OCI-LY1 (cell line): ENCODE data around the gene XPO1.
"Not testable (repeated sequence)": the region's sequence is repeated elsewhere in the genome, so short reads cannot be mapped to it uniquely, and the experiment has no call there.

Experiments used
- H2AFZ ChIP-seq: fragments of 200-600 bp; sonication (generic), shearing (Covaris generic); 2 replicates; pipeline ENCODE4 v1.6.0; 2014; ENCODE audit warnings: antibody characterized with exemption, mild to moderate bottlenecking, low read length
- H3F3A ChIP-seq: fragments of 200-600 bp; sonication (generic), shearing (Covaris generic); 2 replicates; pipeline ENCODE4 v1.6.0; 2014; ENCODE audit warnings: mild to moderate bottlenecking, antibody characterized with exemption, low read length, moderate library complexity; ENCODE audit not compliant: insufficient read depth
- H3K27ac ChIP-seq: fragments of 200-600 bp; sonication (generic); 2 replicates; pipeline ENCODE4 v1.5.1; 2014; ENCODE audit warnings: low read length, mixed run types, mild to moderate bottlenecking, low read depth; ENCODE audit not compliant: poor library complexity, severe bottlenecking
- H3K27me3 ChIP-seq: fragments of 200-600 bp; sonication (generic); 2 replicates; pipeline ENCODE4 v1.6.0; 2014; ENCODE audit warnings: antibody characterized with exemption, mild to moderate bottlenecking, low read length, moderate library complexity; ENCODE audit not compliant: insufficient read depth
- H3K36me3 ChIP-seq: fragments of 200-600 bp; sonication (generic); 2 replicates; pipeline ENCODE4 v1.6.1; 2014; ENCODE audit warnings: mild to moderate bottlenecking, antibody characterized with exemption, low read length, moderate library complexity, mixed read lengths; ENCODE audit not compliant: insufficient read depth
- H3K4me1 ChIP-seq: fragments of 200-600 bp; sonication (generic); 2 replicates; pipeline ENCODE4 v1.5.1; 2014; ENCODE audit warnings: mild to moderate bottlenecking, low read length, moderate library complexity; ENCODE audit not compliant: insufficient read depth, severe bottlenecking
- H3K4me2 ChIP-seq: fragments of 200-600 bp; sonication (generic), shearing (Covaris generic); 2 replicates; pipeline ENCODE4 v1.6.1; 2014; ENCODE audit warnings: low read length
- H3K4me3 ChIP-seq: fragments of 200-600 bp; sonication (generic); 2 replicates; pipeline ENCODE4 v1.5.1; 2014; ENCODE audit warnings: low read length, low read depth, mild to moderate bottlenecking, mixed read lengths; ENCODE audit not compliant: poor library complexity, severe bottlenecking
- H3K79me2 ChIP-seq: fragments of 200-600 bp; shearing (Covaris generic); 2 replicates; pipeline ENCODE4 v1.6.1; 2016; ENCODE audit warnings: mixed run types, low read length, mixed read lengths; ENCODE audit not compliant: insufficient read depth
- H3K9ac ChIP-seq: fragments of 200-600 bp; sonication (generic), shearing (Covaris generic); 2 replicates; pipeline ENCODE4 v1.6.1; 2014; ENCODE audit warnings: mild to moderate bottlenecking, low read length, mixed read lengths
- H3K9me2 ChIP-seq: fragments of 200-600 bp; sonication (generic), shearing (Covaris generic); 2 replicates; pipeline ENCODE4 v1.6.1; 2014; ENCODE audit warnings: low read depth, mild to moderate bottlenecking, low read length, mixed read lengths
- H3K9me3 ChIP-seq: fragments of 200-600 bp; shearing (Covaris generic); 2 replicates; pipeline ENCODE4 v1.6.1; 2014; ENCODE audit warnings: low read length, mixed read lengths
- H4K20me1 ChIP-seq: fragments of 200-600 bp; sonication (generic), shearing (Covaris generic); 2 replicates; pipeline ENCODE4 v1.6.0; 2016; ENCODE audit warnings: mild to moderate bottlenecking, low read length; ENCODE audit not compliant: insufficient read depth
- EZH2 ChIP-seq: fragments of 200-600 bp; sonication (generic), shearing (Covaris generic); IDR thresholded peaks from 2 replicates; pipeline ENCODE4 v1.8.0; 2017; ENCODE audit warnings: borderline replicate concordance, mixed run types, mild to moderate bottlenecking, antibody characterized with exemption, low read length, moderate library complexity, mixed read lengths
- TF ChIP-seq, protein P1 (sequence below): fragments of 200-600 bp; sonication (generic), shearing (Covaris generic); IDR thresholded peaks from 2 replicates; pipeline ENCODE4 v1.5.1; 2017; ENCODE audit warnings: mild to moderate bottlenecking, antibody characterized with exemption, low read length, moderate library complexity, mixed read lengths

The XPO1 gene, protein sequence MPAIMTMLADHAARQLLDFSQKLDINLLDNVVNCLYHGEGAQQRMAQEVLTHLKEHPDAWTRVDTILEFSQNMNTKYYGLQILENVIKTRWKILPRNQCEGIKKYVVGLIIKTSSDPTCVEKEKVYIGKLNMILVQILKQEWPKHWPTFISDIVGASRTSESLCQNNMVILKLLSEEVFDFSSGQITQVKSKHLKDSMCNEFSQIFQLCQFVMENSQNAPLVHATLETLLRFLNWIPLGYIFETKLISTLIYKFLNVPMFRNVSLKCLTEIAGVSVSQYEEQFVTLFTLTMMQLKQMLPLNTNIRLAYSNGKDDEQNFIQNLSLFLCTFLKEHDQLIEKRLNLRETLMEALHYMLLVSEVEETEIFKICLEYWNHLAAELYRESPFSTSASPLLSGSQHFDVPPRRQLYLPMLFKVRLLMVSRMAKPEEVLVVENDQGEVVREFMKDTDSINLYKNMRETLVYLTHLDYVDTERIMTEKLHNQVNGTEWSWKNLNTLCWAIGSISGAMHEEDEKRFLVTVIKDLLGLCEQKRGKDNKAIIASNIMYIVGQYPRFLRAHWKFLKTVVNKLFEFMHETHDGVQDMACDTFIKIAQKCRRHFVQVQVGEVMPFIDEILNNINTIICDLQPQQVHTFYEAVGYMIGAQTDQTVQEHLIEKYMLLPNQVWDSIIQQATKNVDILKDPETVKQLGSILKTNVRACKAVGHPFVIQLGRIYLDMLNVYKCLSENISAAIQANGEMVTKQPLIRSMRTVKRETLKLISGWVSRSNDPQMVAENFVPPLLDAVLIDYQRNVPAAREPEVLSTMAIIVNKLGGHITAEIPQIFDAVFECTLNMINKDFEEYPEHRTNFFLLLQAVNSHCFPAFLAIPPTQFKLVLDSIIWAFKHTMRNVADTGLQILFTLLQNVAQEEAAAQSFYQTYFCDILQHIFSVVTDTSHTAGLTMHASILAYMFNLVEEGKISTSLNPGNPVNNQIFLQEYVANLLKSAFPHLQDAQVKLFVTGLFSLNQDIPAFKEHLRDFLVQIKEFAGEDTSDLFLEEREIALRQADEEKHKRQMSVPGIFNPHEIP (N-terminal part only)

DNA sequence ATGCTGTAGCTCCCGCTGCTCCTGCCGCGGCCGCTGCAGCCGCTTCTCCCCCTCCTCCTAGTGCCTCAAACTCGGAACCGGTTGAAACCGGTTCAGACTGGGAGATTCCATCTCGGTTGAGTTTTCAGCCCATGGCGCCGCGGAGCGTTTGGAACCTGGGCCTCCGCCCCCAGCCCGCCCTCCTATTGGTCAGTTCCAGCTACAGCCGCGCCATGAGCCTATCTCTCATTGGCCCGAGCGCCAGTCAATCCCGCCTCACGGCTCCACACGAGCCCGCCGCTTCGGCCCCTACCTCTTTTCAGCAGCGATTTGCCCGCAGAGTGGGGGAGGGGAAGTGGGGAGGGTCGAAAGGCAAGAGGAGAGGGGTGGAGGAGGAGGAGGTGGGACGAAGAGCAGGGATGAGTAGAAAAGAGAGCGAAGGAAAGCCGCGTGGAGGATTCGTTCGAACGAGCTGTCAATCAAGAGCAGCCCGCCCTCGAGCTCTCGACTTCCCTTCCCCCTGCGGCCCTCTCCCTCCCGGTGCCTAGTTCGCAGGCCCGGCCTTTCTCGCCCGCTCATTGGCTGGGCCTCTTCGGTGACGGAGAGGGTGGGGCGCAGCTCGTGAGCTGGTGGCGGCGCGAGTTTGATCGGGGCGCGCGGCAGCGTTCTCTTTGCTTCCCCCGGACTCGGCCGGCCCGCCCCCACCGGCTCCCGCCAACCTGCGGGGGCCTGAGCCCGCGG is at the start of gene XPO1:
XPO1 (minus strand) TSS at position 157 of the 720 bp plus-strand sequence. CDS start 4,459 bp downstream, outside the sequence.
- H3K36me3 ChIP-seq: peaks cover 21% of the 10 kb centered on the region
- H3K27ac ChIP-seq: peak within 1 kb of the TSS; percentile 93
- peaks cover 35% of the 10 kb centered on the region for H3K4me1 ChIP-seq
- H3K4me2 ChIP-seq: peak within 1 kb of the TSS; percentile 80
- H3F3A ChIP-seq: no peaks in the 10 kb centered on the region
- H2AFZ ChIP-seq: no peak within 1 kb of the TSS
- peaks cover 43% of the 10 kb centered on the region for H3K79me2 ChIP-seq
- no peaks in the 10 kb centered on the region for H3K9me3 ChIP-seq
- H3K4me3 ChIP-seq: peak within 1 kb of the TSS; percentile 91
- no peak for TF ChIP-seq EZH2
- TF ChIP-seq, protein P1, sequence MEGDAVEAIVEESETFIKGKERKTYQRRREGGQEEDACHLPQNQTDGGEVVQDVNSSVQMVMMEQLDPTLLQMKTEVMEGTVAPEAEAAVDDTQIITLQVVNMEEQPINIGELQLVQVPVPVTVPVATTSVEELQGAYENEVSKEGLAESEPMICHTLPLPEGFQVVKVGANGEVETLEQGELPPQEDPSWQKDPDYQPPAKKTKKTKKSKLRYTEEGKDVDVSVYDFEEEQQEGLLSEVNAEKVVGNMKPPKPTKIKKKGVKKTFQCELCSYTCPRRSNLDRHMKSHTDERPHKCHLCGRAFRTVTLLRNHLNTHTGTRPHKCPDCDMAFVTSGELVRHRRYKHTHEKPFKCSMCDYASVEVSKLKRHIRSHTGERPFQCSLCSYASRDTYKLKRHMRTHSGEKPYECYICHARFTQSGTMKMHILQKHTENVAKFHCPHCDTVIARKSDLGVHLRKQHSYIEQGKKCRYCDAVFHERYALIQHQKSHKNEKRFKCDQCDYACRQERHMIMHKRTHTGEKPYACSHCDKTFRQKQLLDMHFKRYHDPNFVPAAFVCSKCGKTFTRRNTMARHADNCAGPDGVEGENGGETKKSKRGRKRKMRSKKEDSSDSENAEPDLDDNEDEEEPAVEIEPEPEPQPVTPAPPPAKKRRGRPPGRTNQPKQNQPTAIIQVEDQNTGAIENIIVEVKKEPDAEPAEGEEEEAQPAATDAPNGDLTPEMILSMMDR: no peak
- peak within 1 kb of the TSS; percentile 90 for H3K9ac ChIP-seq
- no peaks in the 10 kb centered on the region for H3K27me3 ChIP-seq
- H4K20me1 ChIP-seq: peaks cover 3% of the 10 kb centered on the region; the same call in 1 of the 2 replicates
- H3K9me2 ChIP-seq: no peaks in the 10 kb centered on the region

DNA sequence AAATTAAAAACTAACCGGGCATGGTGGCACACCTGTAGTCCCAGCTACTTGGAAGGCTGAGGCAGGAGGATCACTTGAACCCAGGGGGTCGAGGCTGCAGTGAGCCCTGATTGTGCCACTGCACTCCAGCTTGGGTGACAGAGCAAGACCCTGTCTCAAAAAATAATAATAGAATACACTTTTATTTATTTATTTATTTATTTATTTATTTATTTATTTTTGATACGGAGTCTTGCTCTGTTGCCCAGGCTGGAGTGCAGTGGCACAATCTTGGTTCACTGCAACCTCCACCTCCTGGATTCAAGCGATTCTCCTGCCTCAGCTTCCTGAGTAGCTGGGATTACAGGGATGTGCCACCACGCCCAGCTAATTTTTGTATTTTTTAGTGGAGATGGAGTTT is 48.8 kb upstream of the XPO1 start:
- H3K4me1 ChIP-seq, H3K9me3 ChIP-seq, H2AFZ ChIP-seq, H3K27me3 ChIP-seq, H3F3A ChIP-seq, H3K36me3 ChIP-seq, H3K79me2 ChIP-seq, H3K27ac ChIP-seq, H3K4me3 ChIP-seq, H4K20me1 ChIP-seq, H3K4me2 ChIP-seq, H3K9me2 ChIP-seq, H3K9ac ChIP-seq: not testable (repeated sequence)

DNA sequence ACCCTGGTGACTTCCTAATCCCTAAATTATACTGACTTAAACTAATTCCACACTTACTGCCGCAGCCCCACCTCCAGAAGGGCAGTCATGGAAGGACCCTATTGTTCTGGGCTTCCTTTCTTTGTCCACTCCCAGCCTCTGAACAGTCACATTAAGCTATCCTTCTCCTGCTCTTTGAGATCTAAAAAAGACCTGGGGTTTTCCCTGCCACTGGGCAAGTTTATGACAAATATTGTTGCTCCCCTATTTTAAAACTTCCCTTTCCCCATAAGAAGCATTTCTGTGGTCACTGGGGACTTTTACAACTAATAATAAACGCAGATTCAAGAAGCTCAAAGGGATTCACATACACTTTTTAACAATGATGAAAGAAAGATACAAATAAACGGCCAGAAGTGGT is 47.2 kb upstream of the XPO1 start:
- no peak overlapping the region for H3K4me2 ChIP-seq
- H3K4me1 ChIP-seq: peaks cover 12% of the 10 kb centered on the region
- H3F3A ChIP-seq: no peaks in the 10 kb centered on the region
- no peak overlapping the region for H3K9ac ChIP-seq
- no peak overlapping the region for H3K27ac ChIP-seq
- no peak overlapping the region for H3K4me3 ChIP-seq
- H3K79me2 ChIP-seq: no peaks in the 10 kb centered on the region
- no peaks in the 10 kb centered on the region for H3K36me3 ChIP-seq
- no peaks in the 10 kb centered on the region for H3K27me3 ChIP-seq
- no peaks in the 10 kb centered on the region for H3K9me3 ChIP-seq
- no peak overlapping the region for H2AFZ ChIP-seq
- no peaks in the 10 kb centered on the region for H4K20me1 ChIP-seq
- TF ChIP-seq EZH2: no peak
- TF ChIP-seq, protein P1: no peak
- no peaks in the 10 kb centered on the region for H3K9me2 ChIP-seq

DNA sequence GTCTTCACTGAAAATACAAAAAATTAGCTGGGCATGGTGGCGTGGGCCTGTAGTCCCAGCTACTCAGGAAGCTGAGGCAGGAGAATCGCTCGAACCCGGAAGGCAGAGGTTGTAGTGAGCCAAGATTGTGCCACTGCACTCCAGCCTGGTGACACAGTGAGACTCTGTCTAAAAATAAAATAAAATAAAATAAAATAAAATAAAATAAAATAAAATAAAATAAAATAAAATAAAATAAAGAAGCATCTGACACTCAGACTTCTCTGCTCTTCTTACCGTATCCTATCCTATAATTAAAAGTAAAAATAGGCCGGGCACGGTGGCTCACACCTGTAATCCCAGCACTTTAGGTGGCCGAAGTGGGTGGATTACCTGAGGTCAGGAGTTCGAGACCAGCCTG is 46.2 kb upstream of the XPO1 start:
- not testable (repeated sequence) for H3K79me2 ChIP-seq, H3K9me3 ChIP-seq, H2AFZ ChIP-seq, H3F3A ChIP-seq, H3K4me3 ChIP-seq, H3K9ac ChIP-seq, H3K9me2 ChIP-seq, H3K27me3 ChIP-seq, H4K20me1 ChIP-seq, H3K27ac ChIP-seq, H3K4me2 ChIP-seq, H3K36me3 ChIP-seq
- peaks cover 12% of the 10 kb centered on the region for H3K4me1 ChIP-seq
